Measurements from ENCODE around the gene CLTB.

The CLTB gene

DNA sequence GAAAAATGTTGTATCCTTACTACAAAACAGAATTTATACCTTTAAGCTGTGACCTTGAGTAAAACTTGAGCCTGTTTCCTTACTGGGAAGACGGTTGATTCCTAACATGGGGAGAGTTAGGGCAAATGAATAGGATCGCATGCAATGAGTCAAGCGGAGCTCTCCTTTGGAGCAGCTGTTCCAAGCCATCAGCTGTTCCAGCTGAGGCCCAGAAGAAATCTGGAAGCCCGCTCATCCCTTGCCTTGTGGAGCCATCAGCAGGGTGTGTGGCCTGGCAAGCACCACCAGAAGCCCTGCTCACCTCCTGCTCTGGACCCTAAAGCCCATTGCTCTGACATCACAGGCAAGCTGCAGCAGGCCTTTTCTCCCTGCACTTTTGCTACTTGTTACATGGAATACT lies 62.8 kb downstream of the CLTB start:
- H3K27ac ChIP-seq, result no peak overlapping the region
- no peak for TF ChIP-seq CTCF (conservative IDR thresholded peaks at IDR 0.05)

DNA sequence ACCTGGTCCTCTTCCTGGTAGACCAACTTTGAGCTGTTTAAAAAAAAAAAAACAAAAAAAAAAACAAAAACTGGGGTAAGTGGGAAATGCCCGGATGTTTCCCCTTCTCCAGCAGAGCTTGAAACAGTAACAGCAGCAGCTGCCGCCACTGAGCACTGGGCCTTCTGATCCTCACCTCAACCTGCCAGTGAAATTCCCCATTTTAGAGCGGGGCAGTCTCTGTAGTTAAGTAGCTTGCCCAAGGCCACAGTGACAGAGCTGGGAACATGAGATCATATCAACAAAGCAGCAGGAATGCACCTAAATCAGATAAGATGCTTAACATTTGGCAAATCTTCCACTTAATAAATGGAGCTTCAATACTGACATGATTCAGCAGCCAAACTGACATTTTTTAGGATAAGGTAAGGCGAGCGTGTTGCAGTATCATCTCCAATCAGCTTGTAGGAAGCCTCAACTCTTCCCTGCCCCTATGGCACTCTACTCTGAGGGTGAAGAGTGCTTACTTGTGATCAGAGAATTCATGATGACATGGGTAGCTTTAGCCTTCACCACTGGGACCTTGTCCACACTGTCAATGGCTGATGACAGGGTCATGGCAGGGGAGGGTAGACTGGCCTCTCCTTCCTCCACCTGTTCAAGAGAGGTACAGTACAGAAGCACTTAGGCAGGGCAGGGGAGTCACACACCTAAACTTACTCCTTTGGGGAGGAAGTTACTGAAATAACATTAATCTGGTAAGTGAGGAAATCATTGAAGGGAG lies 64.0 kb downstream of the CLTB start:
- no peak for TF ChIP-seq CTCF (conservative IDR thresholded peaks at IDR 0.05)
- H3K27ac ChIP-seq, result no peak overlapping the region; the same call in 1 of the 2 replicates

DNA sequence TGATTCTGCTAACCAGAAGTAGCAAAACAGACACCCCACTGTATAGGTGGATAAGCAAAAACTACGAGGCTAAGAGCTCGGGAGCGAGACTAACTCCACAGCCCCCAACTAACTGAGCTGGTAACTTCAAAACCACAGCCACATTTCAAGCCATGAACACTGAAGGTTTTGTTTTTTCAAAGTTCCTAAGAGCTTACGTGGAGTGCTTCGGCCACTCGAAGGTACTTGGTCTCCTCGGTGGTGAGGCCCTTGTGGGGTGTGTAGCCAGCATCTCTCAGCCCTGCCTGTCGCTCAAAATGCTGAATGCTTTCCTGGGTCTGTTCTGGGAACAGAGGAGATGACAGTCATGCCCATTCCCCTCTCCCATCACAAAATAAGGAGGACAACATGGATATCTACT lies 65.9 kb downstream of the CLTB start:
- H3K27ac ChIP-seq, result no peak overlapping the region
- no peak for TF ChIP-seq CTCF (conservative IDR thresholded peaks at IDR 0.05)

GRCh38 chr5:176342766-176343458 lies 73.4 kb downstream of the CLTB start:
- no peak overlapping the region for H3K27ac ChIP-seq

More at GRCh38 chr5:176342766-176343458, 73.4 kb downstream of the CLTB start:
- TF ChIP-seq CTCF (conservative IDR thresholded peaks at IDR 0.05), result no peak
